HG03103 (cell line): ENCODE measurements around the gene DBH.

Experiments
- ATAC-seq: cut with Tn5 transposase; IDR thresholded peaks from one replicate; pipeline ENCODE4 v1.9.1; 2021; ENCODE audit warnings: low read depth; ENCODE audit not compliant: unreplicated experiment

DBH gene

DNA sequence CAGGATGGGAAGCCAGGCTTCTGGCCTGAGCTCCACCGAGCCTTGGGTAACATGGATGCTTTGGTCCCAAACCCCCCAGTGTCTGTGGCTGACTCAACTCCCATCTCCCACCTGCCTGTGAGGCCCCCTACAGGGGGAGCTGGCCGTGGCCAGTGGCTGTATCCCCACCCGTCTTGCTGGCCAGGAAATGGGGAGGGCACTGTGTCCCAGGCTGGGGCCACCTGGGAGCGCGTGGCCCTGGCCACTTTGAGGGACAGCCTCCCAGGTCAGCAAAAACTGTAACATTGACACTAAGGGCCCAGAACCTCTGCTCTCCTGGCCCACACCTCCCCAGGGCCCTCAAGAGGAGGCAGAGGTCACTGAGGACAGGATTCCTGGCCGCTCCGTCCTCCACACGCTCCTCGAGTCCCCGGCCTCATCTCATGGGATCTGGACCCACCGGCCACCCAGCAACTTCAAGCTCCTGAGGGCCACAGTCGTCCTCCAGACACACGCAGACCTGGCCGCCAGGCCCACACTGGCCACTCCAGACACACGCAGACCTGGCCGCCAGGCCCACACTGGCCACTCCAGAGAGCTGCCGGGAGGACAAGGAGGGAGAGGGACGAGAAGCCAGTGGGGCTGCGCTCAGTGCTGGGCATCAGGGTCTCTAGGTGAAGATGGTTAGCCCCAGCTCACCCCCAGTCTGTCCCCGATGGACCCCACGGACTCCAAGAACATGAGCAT, 44.2 kb downstream of the DBH start:
- no peak for ATAC-seq

DNA sequence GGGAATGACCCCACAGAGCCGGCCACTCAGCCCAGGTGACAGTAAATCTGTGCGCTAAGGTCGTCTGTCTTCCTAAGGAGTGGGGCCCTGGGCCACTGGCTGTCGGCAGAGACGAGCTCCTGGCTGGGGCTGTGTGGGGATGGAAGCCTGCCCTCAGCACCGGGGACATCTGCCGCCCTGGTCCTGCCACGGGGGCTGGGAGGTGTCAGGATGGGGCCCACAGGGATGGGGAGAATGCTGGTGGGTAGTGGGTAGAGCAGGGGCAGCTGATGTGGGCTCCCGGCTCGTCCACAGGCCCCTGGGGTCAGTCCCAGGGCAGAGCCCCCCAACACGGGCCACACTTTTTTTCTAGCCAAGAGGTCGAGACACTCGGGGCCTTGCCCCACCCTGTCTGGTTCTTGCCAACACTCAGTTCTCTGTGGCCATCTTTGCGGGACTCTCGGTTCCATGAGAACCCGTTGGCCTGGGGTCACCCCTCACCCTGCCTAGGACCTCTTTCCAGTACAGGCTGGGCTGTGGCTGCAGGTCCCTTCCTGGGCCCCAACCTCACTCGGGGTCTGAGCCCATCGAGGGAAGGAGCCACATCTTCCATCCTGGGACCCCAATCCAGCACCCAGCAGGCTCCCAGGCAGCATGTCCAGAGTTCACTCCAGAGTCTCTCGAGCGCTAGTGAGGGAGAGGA, 45.0 kb downstream of the DBH start:
- no peak for ATAC-seq

DNA sequence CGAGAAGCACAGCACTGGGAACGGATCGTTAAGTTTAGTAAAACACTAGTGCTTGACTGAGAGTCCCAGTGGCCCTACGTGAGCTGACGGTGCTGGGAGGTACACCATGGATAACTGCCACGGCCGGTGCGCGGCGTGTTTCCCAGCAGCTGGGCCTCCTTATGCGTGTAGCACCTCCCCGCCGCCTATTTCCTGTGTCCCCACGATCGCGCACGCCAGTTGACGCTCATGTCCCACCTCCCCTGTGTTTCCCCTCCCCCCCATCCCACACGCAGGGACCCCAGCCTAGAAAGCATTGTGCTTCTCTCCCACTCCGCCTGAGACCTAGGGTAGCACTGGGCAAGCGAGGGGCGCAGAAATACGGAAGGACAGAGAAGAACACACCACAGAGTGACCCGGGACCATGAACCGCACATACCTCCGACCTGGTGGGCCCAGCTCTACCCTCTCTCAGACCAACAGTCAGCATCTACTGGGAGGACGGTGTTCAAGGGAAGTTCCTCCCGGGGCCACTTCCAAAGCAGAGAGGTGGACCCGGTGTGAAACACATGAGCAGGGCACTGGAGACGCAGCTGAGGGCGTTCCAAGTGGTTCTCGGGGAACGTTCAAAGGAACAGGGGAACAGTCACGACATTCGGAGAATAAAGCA, 45.6 kb downstream of the DBH start:
- ATAC-seq: no peak

DNA sequence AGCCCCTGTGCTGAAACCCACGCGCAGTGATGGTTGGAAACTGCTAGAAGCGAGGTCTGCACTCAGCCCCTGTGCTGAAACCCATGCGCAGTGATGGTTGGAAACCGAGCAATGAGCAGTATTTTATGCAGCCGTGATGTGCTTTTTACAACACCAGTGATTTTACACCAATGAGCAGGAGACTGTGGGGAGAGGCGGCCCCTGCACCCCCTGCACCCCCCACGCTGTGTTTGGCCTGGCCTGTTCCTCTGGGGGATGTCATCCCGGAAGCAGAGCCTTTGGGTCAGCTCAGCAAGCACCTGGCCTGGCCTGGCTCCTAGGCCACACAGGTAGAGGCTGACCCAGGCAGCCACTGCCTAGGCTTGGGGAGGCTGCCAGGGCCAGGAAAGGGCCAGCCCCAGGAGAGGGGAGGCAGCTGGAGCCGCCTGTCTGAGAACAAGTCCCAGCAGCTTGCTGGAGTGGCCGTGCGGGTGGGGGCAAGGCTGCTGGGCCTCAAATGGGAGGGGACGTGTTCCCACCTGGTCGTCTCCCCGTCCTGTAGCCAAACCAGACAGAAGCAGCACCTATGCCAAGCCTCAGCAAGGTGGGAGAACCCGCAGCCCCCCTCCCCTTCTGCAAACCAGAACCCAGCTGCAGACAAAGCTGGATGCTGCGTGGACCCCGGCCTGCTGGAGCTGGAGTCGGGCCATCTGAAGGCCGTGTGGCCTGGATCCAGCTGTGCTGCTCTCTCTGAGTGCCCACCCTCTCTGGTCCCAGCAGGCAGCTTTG, 46.8 kb downstream of the DBH start:
- no peak for ATAC-seq

DNA sequence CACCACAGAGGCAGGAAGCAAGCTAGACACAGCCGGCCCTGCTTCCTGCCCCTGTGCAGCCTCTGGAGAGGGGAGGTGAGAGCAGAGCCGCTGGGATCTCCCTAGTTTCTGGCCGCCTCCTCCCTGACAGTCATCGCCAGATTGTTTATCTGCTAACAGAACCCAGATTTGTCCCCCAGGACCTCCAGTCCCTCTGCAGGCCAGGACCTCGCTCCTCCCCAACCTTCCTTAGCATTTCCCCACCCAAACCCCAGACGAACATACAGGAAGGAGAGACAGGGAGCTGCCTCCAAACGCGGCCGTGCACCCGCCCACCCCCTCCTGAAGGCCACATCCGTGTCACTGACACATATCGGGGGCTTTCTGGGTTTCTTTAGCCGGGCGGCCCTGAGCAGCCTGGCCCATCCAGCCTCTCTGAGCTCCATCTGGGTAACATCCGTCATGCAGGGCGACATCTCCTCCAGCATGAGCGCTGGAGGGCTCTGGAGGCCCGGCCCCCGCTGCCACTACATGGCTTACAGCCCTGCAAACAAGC, 47.5 kb downstream of the DBH start:
- no peak for ATAC-seq

DNA sequence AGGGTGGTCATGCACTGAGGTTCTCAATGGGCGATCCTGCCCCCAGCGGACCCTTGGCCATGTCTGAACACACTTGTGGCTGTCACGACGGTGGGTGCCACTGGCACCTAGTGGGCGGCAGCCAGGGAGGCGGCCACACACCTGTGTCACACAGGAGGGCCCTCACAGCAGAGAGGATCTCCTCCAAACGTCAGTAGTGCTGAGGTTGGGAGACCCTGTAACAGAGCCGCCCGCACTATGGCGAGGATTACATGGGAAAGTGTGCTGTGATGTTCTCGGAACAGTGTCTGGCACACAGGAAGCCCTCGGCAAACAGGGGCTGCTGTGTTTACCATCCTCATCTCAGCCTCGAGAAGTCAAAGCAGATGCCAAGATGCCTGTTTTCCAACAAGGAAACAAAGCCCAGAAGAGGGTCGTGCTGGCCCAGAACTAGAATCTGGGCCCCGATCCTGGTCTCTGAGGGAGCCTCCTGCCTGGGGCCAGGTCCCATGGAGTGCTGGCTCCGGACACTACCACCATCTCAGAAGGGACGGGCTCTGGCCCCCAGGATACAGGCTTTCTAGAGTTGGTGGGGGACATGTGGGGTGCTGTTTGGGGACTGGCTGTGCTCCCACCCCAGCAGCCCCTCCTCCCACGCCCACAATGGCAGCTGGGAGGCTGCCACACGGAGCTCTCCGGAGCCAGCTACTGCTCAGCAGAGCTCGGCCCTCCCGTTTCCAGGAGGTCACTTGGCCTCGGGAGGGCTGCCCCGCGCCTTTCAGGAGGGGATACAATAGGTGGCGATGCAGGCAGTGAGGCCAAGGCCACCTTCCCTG, 48.2 kb downstream of the DBH start:
- ATAC-seq: no peak

DNA sequence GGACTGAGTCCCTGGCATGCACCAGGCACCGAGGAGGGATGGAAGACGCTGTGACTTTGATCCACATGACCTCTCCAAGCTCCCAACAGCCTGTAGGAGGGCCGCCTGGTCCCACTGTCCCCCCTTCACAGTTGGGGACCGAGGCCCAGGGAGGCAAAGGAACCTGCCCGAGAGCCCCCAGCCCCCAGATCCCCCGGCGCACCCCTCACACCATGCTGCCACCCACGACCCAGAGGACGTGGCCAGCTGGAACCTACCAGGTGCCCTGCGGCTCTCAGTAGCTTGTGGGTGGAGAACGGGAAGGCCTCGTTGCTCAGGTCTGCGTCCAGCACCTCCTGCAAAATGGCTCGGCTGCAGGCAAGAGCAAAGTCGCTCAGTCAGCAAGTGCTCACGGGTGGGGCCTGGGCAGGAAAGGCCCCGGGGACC, 48.8 kb downstream of the DBH start:
- no peak for ATAC-seq

DNA sequence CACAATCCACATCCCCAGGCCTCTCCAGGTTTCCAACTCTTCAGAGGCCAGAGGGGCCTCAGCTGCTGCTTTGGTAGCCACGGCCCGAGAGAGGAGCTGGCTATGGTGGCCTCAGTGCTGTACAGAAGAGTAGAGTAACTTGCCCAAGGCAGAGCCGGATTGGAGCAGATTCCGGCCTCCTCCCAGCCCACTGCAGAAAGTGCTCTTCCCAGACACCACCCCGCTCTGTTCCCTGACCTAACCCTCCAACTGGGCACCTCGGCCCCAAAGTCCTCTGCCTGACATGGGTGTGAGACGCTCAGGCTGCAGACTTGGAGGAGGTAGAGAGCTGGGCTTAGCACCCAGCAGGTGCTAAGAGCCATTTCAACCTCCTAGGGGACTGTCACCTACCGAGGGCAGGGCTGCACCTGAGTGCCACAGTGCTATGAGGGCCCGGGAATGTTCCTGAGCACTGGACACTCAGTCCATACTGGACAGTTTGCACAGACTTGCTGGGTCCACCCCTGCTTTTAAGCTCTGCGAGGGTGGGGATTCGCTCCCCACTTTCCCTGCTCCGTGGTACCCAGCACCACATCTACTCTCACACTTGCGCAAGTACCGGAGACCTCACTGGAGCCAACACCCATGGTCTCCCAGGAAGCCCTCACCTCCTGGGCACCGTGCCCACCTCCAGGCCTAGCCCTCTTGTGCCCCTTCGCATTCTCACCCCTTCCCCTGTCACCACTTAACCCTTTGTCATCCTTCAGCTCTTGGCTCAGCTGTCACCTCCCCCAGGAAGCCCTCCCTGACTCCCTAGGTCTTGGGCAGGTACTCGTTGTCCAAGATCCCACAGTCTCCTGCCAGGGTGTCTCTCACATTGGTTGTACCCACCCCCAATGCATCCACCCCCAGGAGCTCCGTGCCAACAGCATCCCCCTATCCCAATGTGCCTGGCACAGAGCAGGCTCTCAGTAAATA, 49.8 kb downstream of the DBH start:
- no peak for ATAC-seq

DNA sequence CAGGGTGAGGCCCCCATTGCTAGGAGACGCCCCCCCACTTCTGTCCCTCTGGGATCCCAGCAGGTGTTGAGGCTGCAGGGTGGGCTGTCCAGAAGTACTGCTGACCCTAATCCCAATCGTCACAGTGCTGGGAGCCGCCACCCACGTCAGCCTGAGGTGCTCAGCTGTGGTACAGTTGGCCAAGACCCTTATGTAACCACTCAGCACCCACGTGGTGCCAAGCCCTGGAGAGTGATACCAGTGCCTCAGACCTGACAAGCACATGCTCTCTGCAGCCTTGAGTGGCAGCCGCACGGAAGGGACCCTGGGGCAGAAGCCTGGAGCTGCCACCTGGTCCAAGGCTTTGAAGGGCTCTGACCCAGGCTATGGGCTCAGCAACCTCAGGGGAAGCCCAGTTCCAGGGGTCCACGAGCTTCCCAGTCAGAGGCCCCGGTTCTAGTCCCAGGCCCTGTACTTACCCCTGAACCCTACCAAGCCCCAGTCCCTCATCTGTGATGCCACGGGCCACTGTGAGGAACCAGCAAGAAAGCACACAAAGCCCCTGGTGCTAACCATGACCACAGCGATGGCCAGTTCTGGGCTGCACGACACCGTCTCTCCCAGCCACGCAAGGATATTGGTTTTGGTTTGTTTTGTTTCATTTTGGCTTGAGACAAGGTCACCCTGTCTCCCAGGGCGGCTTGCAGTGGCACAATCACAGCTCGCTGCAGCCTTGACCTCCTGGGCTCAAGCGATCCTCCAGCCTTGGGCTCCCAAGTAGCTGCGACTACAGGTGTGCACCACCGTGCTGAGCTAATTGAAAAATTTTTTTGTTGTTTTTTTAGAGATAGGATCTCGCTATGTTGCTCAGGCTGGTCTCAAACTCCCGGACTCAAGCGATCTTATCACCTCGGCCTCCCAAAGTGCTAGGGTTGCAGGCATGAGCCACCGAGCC, 50.7 kb downstream of the DBH start:
- no peak for ATAC-seq

DNA sequence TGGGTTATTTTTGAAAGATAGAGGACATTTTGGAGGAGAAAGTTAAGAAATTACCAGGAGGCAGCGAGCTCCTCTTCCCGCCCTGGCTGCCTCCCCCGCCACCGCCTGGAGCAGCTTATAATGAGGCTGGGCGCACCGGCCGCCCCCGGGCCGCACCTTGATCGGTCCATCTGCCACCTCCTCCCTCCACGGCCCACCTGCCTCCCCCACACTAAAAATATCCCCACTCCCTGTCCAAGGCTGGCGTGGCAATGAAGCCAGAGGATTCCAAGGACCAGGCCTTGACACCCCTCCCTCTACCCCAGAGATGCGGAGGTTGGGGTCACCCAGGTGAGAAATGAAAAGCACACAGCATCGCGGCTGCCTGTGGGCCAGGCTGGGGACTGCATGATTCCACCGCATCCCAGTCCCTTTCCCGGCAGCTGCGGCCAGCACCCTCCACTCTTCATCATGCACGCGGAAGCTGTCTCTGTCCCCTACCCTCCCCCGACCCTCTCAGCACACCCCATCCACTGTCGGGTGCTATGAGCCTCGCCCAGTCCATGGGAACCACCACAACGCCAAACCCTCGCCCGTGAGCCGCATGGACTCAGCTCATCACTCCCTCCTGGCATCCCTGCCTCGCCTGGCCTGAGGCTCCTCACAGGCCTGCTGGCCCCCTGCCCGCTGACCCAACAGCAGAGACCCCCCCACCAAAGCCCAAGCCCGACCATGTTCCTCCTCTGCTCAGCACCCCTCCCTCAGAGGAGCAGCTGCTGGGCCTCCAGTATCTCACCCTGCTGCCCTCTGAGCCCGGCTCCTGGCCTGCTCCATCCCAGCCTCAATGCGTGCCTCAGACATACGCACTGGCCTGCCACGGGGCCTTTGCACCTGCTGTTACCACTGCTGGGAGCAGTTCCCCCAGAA, 51.9 kb downstream of the DBH start:
- ATAC-seq: no peak

DNA sequence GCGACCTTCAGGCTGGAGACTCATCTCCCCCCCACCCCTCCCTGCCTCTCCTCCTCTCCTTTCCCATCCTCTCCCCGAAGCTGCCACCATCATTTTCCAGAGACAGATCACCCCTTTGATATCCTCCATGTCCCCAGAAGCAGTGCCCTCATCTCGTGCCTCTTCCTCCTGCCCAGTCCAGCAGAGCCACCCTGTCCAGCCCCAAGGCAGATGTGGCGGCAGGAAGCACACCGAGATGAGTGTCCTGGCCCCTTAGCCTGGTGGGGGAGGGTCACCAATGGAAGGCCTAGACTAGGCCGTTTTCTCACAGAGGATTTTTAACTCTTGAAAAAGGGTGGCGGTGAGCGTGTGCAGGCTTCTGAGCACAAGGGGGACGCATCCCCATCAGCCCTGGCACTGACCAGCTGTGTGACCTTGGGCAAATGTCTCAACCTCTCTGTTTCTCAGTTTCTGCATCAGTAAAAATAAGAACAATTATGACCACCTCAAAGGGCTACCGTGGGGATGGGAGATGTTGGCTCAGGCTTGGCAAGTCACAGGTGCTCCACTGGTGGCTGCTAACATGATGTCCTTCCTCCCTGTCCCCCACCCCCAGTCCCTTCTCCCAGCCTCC, 53.1 kb downstream of the DBH start:
- ATAC-seq: no peak

DNA sequence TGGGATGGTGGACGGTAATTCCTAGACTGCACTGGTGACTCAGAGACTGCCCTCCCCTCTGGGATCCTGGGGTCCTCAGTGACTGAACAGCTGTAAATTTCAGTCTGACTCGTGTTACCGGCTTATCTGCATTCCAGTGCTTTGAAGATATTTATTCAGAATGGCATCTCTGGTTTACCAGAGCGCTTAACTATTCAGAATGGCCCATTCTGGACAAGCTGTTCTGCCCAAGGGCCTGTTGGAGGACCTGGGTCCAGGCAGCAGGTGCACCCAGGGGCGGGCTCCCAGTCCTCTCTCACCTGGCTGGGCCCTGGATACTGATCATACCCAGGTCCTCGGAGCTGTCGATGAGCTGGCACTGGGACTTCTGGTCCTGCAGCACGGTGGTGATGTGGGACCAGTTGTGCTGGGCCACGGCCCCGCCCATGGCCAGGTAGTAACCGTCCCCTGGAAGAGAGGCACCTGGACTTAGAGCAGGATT, 54.0 kb downstream of the DBH start:
- no peak for ATAC-seq

DNA sequence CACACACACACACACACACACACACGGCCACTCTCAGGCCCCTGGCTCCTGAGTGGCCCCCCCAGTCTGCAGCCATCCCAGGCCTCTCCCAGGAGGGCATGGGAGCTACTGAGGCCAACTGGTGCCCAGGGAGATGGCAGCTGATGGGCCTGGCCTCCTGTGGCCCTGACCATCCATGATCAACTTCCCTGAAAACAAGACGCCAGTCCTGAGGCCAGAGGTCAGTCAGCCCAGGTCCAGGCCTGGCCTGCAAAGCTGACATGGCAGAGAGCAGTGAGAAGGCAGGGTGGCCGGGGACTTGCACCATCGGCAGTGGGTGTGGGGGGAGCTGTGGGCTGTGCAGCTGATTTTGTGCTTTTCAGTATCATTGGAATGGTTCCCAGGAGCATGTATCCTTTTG, 55.0 kb downstream of the DBH start:
- no peak for ATAC-seq

DNA sequence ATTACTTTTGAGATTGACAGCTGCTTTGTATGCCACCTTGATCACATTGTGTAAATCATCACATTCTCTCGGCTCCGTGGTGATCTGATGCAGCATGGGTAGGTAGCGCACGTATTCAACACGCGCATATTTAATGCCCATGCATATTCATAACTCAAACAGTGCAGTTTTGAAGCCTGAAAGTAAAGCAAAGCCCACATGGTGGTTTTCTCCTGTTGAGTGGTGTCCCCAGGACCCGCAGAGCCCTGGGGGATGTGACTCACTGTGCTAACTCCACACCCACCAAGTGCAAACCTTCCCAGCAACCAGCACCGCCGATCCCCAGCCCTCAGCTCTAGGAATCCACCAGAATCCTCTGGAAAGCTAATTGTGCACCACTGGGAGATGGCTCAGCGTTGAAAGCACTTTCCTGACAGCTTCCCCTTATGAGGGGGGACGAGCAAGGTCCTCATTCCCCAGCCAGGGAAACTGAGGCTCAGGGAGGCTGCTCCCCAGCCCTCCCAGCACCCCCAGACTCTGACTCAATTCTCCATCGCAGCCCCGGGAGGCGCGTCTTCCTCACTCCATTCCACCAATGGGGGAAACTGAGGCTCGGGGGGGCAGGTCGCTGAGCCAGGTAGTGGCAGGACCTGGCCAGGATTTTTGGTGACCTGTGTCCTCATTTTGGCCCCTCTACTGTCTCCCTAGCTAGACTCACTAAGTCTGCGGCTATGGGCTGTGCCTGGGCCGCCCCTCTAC, 55.6 kb downstream of the DBH start:
- ATAC-seq: no peak

DNA sequence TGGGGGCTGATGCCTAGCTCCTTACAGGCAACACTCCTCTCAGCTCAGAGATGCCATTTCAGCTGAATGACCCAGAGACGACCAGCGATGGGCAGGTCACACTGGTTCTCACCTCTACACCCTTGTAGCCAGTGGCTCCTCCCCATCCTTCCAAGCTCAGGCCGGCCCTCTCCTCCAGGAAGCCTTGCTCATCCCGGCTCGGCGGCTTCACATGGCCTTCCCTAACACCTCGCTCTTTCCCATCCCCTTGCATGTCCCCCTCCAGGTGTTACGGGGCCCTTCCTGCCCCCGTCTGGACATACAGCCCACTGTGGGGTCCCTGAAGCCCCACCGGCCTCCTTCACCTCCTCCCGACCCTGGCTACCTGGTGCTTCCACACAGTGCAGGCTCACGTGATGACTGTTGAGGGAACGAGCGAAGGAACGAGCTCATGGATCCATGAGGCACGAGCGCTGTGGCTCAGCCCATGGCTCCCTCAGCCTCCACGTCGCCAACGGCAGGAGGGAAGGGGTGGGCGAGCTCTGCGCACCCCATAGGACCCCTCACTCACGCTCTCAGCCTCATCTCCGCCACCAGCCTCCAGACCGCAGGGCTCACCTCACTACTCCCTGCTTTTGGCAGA, 56.3 kb downstream of the DBH start:
- ATAC-seq: no peak
